ENCODE measurements around the gene SIGLEC7. TPM values are rescaled to one million over a fixed set of nuclear protein-coding genes. Genes with fewer than 3 reads are reported as not detected.

The SIGLEC7 gene
- total RNA-seq, 2 donors from 2014 or later, result 0.26 to 1.7 TPM

- no peaks in the 10 kb centered on the region for H3K36me3 ChIP-seq
- H3K4me3 ChIP-seq, result no peak overlapping the region
- no peak overlapping the region for H3K27ac ChIP-seq
- no peaks in the 10 kb centered on the region for H3K27me3 ChIP-seq
- DNase-seq (ENCODE audit: low spot score), result no peak
- H3K4me1 ChIP-seq, result no peaks in the 10 kb centered on the region
- TF ChIP-seq CTCF (IDR thresholded peaks at IDR 0.05), result no peak
- no peaks in the 10 kb centered on the region for H3K9me3 ChIP-seq
Observed at GRCh38 chr19:51159656-51160055, 17.6 kb downstream of the SIGLEC7 start.

DNA sequence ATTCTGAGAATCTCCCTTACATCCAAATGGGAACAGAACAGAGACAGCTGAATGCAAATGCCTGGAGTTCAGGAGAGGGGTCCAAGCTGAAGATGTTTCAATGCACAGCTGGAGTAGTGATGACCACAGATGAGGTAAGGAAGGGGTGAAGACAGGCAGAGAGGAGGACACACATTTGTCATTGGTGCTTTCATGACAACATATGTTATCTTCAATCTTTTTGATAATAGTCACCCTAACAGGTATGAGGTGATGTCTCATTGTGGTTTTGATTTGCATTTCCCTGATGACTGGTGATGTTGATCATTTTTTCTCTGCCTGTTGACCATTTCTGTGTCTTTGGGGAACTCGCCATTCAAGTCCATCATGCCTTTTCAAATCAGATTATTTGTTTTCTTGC, 19.2 kb downstream of the SIGLEC7 start:
- TF ChIP-seq CTCF (IDR thresholded peaks at IDR 0.05), result no peak
- no peak overlapping the region for H3K4me3 ChIP-seq

GRCh38 chr19:51161867-51162496, 19.9 kb downstream of the SIGLEC7 start:
- H3K27ac ChIP-seq, result no peak overlapping the region
- H3K4me1 ChIP-seq, result no peaks in the 10 kb centered on the region
- no peak for DNase-seq (ENCODE audit: low spot score)
- no peak overlapping the region for H3K4me3 ChIP-seq
- H3K27me3 ChIP-seq, result no peaks in the 10 kb centered on the region
- TF ChIP-seq CTCF (IDR thresholded peaks at IDR 0.05), result no peak
- no peaks in the 10 kb centered on the region for H3K36me3 ChIP-seq
- no peaks in the 10 kb centered on the region for H3K9me3 ChIP-seq

More for the DNA sequence above, 19.2 kb downstream of the SIGLEC7 start:
- Histone ChIP-seq H3K27ac (no peak overlapping the region), H3K36me3 (no peaks in the 10 kb centered on the region), H3K9me3 (no peaks in the 10 kb centered on the region), H3K4me1 (no peaks in the 10 kb centered on the region), H3K27me3 (no peaks in the 10 kb centered on the region)
- DNase-seq (ENCODE audit: low spot score), result no peak

- no peak for DNase-seq (ENCODE audit: low spot score)
- H3K4me3 ChIP-seq, result no peak overlapping the region
- H3K9me3 ChIP-seq, result no peaks in the 10 kb centered on the region
- no peak overlapping the region for H3K27ac ChIP-seq
- no peaks in the 10 kb centered on the region for H3K36me3 ChIP-seq
- no peaks in the 10 kb centered on the region for H3K27me3 ChIP-seq
- TF ChIP-seq CTCF (IDR thresholded peaks at IDR 0.05), result no peak
- no peaks in the 10 kb centered on the region for H3K4me1 ChIP-seq
Observed at GRCh38 chr19:51163257-51163656, 21.2 kb downstream of the SIGLEC7 start.

GRCh38 chr19:51164215-51164614, 22.1 kb downstream of the SIGLEC7 start:
- H3K9me3 ChIP-seq, result no peaks in the 10 kb centered on the region
- no peaks in the 10 kb centered on the region for H3K27me3 ChIP-seq
- no peak for DNase-seq (ENCODE audit: low spot score)
- no peak for TF ChIP-seq CTCF (IDR thresholded peaks at IDR 0.05)
- no peaks in the 10 kb centered on the region for H3K36me3 ChIP-seq
- no peak overlapping the region for H3K27ac ChIP-seq
- no peak overlapping the region for H3K4me3 ChIP-seq
- no peaks in the 10 kb centered on the region for H3K4me1 ChIP-seq

Data from right atrium auricular region (tissue), 2 donors.